GM18526 (cell line): ENCODE results near the gene ALPK1.

Experiments
- POLR2A ChIP-seq: IDR thresholded peaks from 3 replicates; pipeline ENCODE4 v1.6.1; 2011; ENCODE audit not compliant: insufficient read length; ENCODE audit errors: extremely low read depth

ALPK1 gene

DNA sequence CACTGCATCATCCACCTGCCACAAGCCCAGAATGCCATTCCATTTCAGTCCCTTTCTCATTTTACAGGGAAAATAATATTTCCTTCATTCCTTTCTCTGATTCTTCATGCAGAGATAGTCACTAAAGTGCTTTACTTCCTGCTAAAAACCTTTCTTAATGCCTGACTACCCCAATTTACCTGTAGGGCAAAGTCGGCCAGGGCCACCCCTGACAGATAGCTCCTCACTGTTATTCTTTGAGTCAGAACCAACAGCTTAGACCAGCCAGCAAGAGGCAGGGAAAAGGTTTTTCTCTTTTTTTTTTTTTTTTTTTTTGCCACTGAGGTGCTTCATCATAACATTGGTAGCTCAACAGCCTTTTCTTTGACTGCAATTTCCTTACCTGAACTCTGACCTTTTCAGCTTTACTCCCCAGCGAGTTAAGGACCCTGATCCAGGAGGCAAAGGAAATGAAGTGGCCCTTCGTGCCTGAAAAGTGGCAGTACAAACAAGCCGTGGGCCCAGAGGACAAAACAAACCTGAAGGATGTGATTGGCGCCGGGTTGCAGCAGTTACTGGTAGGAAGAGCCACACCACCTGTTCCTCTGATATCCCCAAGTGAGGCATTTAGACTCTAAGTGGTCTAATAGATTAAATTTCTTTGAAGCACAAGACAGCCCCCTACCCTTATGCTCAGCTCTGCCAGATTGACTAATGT lies 85.0 kb downstream of the ALPK1 start:
- no peak for TF ChIP-seq POLR2A

GRCh38 chr4:112386071-112386470 lies 88.9 kb downstream of the ALPK1 start:
- no peak for TF ChIP-seq POLR2A

DNA sequence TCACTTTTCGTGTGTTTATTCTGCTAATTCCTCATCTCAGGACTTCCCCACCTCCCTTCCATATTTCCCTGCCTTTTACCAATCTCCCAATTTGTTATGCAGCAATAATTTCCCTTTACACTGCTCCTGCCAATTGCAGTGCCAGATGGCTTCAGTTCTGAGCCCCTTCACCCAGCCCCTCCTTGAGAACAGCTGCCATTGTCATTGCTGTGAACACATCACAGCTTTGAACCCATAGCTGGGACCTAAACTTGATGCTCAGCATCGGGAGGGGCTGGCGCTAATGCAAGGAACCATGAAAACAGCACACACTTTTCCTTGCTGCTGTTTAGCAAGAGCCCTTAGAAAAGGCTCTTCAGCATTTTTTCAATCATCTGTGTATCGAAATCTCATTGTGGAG lies 104.9 kb downstream of the ALPK1 start:
- TF ChIP-seq POLR2A = no peak

- TF ChIP-seq POLR2A = no peak
Observed at GRCh38 chr4:112403101-112403945, 106.2 kb downstream of the ALPK1 start.

DNA sequence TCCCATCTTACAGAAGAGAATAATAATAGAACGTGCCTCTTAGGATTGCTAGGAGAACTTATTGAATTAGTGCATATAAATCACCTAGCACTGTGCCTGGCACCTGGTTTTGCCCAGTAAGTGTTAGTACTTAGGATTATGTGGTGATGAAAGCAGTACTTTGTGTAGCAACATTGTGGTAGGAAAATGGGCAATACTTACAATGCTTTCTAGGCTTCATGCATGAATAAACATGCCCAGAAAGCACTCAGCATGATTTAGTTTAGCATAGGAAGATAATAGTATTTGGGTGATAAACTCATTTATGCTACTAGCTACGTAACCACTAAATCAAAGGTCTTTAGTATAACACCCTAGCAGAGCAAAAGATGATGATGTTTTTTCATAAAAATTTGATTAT lies 113.2 kb downstream of the ALPK1 start:
- no peak for TF ChIP-seq POLR2A

DNA sequence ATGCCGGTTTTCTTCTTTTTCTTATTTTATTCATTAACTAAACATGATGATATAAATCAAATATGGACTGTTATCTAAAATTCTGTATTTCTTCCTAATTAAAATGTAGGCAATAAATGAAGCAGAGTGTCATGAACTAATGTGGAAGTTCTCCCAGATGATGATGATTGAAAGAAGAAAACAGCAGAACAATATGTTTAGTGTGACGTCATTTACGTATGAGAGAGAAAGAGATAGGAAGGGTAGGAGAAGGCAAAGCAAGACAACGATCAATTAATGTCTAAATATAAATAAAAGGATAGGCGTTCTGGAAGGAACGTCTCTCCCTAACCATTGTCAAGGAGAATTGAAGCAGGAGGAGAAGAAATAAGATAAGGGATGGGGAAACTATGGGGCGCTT lies 113.6 kb downstream of the ALPK1 start:
- no peak for TF ChIP-seq POLR2A

- no peak for TF ChIP-seq POLR2A
Observed at GRCh38 chr4:112411781-112412550, 114.8 kb downstream of the ALPK1 start.

DNA sequence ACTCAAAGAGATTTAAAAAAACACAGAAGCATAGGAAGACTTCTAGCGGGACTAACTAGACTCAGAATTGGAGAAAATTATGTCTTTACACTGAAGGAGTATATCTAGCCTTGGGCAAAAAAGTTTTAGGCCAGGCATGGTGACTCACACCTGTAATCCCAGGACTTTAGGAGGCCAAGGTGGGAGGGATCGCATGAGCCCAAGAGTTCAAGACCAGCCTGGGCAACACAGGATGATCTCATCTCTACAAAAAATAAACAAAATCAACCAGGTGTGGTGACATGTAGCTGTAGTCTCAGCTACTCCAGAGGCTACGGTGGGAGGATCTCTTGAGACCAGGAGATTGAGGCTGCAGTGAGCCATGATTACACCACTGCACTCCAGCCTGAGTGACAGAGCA lies 119.3 kb downstream of the ALPK1 start:
- TF ChIP-seq POLR2A = no peak

DNA sequence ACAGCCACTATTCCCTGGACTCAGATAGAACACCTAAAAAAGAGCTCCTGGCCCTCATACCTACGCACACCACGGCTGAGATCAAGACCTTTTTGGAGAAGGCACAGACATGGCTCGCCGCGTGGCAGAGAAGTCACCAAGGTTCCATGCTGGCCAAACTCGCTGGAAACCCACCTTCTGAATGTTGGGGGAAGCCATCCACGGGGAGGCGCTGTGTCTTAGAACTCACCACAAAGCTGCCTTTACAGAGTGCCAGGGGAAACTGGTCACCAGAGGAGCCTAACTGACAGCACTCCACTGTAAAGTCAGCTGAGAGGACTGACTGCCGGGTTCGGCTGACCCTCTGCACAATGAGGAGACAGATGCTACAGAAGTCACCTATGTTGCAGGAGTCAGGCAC lies 120.9 kb downstream of the ALPK1 start:
- TF ChIP-seq POLR2A = no peak

GRCh38 chr4:112421911-112422310 lies 124.7 kb downstream of the ALPK1 start:
- no peak for TF ChIP-seq POLR2A

GRCh38 chr4:112422644-112423043 lies 125.5 kb downstream of the ALPK1 start:
- TF ChIP-seq POLR2A = no peak

DNA sequence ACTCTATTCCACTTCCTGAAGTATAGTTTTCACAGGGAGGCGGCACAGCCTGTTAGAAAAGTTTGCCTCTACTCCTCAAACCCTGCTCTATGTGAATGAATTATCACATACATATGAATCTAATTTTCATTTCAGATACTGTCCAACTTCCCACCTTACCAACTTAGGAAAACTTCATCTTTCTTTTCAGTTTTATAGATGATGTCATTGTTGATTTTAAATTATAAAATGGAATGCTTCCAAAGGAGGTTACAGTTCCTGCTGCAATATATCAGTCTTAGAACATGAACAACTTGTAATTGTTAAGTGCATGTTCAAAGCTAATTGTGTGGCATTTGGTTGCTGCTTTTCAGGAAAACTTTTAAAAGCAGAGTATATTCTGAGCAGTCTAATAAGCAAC lies 126.4 kb downstream of the ALPK1 start:
- no peak for TF ChIP-seq POLR2A

DNA sequence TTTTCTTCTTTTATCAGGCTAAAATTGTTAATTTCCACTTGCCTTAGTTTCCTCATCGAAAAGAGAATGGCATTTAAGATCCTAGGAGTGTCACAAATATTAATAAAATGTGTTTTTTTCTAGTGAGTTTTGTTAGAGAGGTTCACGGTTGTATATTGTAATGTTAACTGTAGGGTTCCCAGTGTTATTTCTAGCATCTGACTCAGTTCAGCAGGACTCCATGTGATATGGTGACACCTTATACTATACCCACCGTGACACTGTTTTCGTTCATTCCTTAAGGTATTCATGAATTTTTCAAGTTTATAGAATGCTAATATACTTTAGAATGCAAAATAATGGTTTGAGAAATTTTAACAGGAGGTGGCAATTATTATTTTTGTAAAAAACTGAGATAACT lies 128.7 kb downstream of the ALPK1 start:
- TF ChIP-seq POLR2A = no peak

- no peak for TF ChIP-seq POLR2A
Observed at GRCh38 chr4:112426416-112426815, 129.2 kb downstream of the ALPK1 start.

DNA sequence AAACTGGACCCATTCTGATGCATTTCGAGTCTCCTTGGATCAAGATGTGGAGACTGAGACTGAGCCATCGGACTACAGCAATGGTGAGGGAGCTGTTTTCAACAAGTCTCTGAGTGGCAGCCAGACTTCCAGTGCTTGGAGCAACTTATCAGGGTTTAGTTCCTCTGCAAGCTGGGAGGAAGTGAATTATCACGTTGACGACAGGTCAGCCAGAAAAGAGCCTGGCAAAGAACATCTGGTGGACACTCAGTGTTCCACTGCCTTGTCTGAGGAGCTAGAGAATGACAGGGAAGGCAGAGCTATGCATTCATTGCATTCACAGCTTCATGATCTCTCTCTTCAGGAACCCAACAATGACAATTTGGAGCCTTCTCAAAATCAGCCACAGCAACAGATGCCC lies 134.0 kb downstream of the ALPK1 start:
- TF ChIP-seq POLR2A = no peak

DNA sequence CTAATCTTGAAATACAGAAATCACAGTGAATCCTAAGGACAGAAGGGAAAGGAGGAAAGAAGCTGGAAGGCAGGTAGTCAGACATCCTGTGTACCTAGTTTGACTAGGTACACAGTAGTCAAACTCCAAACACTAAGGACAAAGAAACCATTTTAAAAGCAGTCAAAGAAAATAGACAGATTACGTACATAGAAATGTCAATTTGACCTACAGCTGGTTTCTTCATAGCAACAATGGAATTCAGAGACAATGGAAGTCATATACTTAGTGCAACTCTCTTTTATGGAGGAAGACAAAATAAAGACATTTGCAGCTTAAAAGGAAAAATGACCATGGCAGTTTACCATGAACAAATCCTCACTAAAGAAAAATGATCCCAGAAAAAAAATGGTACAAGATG lies 139.8 kb downstream of the ALPK1 start:
- TF ChIP-seq POLR2A = no peak
